SU-DHL-6 (cell line): ENCODE measurements around the gene WDR4.

Experiments used
- CTCF ChIP-seq: fragments of 200-600 bp; sonication (generic); IDR thresholded peaks from one replicate; pipeline ENCODE4 v1.5.1; 2017; ENCODE audit warnings: antibody characterized with exemption, mild to moderate bottlenecking, low read length, moderate library complexity; ENCODE audit not compliant: insufficient read depth, poor library complexity, severe bottlenecking
- EZH2phosphoT487 ChIP-seq: fragments of 200-600 bp; sonication (generic), shearing (Covaris generic); conservative IDR thresholded peaks from 2 replicates; pipeline ENCODE4 v1.6.1; 2018; ENCODE audit warnings: mild to moderate bottlenecking, antibody characterized with exemption, low read length, moderate library complexity, mixed read lengths

GRCh38 chr21:42878993-42879787 lies at the start of gene WDR4:
- TF ChIP-seq CTCF: no peak
- no peak for TF ChIP-seq EZH2phosphoT487
